Activated B cell treated with CpG ODN at 0.5 μM for 24 hours (primary cell): ENCODE measurements around the gene RYR2. TPM values are rescaled to one million over a fixed set of nuclear protein-coding genes. Genes with fewer than 3 reads are reported as not detected.

Experiments used
- ATAC-seq: fragments of 200-7000 bp; cut with Tn5 transposase; one replicate; pipeline ENCODE4 v1.10.0; 2021; ENCODE audit warnings: low read depth, mild to moderate bottlenecking, moderate library complexity
- CTCF ChIA-PET: fragments of 350-600 bp; sonication (Branson Sonifier 250); formaldehyde crosslinking; loops from one replicate; lab custom pipeline; 2021; ENCODE audit warnings: antibody characterized with exemption; lab: Charles Lee
- POLR2A ChIA-PET: fragments of 350-600 bp; sonication (Branson Sonifier 250); formaldehyde crosslinking; loops from one replicate; lab custom pipeline; 2021; ENCODE audit warnings: antibody characterized with exemption; lab: Charles Lee
- DNase-seq: peaks from one replicate; pipeline ENCODE4 v3.0.0; 2022
- H3K27ac Mint-ChIP-seq: one replicate; pipeline ENCODE4 v1.8.0; 2020; ENCODE audit warnings: mixed read lengths
- H3K27me3 Mint-ChIP-seq: one replicate; pipeline ENCODE4 v1.8.0; 2021; ENCODE audit warnings: mixed read lengths
- H3K36me3 Mint-ChIP-seq: one replicate; pipeline ENCODE4 v1.8.0; 2021; ENCODE audit warnings: low read depth, mixed read lengths
- H3K4me1 Mint-ChIP-seq: one replicate; pipeline ENCODE4 v1.8.0; 2021; ENCODE audit warnings: mixed read lengths
- H3K4me3 Mint-ChIP-seq: one replicate; pipeline ENCODE4 v1.8.0; 2020; ENCODE audit warnings: mild to moderate bottlenecking, mixed read lengths
- H3K9me3 Mint-ChIP-seq: one replicate; pipeline ENCODE4 v1.8.0; 2020; ENCODE audit warnings: mixed read lengths
- CTCF ChIP-seq: fragments of 200-600 bp; IDR thresholded peaks from one replicate; pipeline ENCODE4 v1.8.0; 2022; ENCODE audit warnings: antibody characterized with exemption, mild to moderate bottlenecking
- intact Hi-C: fragments of 100-400 bp; cut with micrococcal nuclease; formaldehyde crosslinking; loops from one replicate; pipeline ENCODE4 v1.15.1; 2024
- total RNA-seq: library from RNA; stranded (reverse); gene quantifications from 2 replicates; pipeline ENCODE4 v1.2.3, GENCODE V29; 2022

RYR2 gene
- total RNA-seq, 1 donor from 2014 or later: not detected

DNA sequence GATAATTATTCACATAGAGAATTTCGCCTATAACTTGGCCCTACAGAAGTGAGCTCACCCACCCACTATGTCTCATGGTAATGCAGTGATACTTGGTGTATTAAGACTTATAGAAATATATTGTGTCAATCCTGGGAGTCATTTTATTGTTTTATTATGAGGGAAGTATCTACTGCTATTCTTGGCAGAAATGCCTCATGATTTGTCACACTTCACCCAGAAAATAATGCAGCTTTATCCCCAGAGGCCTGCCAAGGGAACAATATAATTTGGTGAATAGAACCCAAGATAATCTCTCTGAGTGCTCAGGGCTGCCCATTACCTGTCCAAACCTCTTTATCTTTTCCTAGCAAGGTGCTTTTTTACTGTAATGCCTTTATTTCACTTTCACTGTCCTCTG is 750.7 kb downstream of the RYR2 start:
- Mint-ChIP-seq H3K27ac (no peak overlapping the region), H3K9me3 (no peaks in the 10 kb centered on the region), H3K4me3 (no peak overlapping the region), H3K4me1 (no peaks in the 10 kb centered on the region), H3K36me3 (no peaks in the 10 kb centered on the region), H3K27me3 (no peaks in the 10 kb centered on the region)
- DNase-seq (no peak), ATAC-seq (no peak)
- ChIA-PET POLR2A (no interaction called here), CTCF (no interaction called here)
- no peak for TF ChIP-seq CTCF
- intact Hi-C loops: no loop called here

GRCh38 chr1:237794071-237794470 is 752.1 kb downstream of the RYR2 start:
- H3K36me3 Mint-ChIP-seq: no peaks in the 10 kb centered on the region
- CTCF ChIA-PET: no interaction called here
- H3K4me3 Mint-ChIP-seq: no peak overlapping the region
- POLR2A ChIA-PET: no interaction called here
- intact Hi-C loops: no loop called here
- no peaks in the 10 kb centered on the region for H3K9me3 Mint-ChIP-seq
- H3K27ac Mint-ChIP-seq: no peak overlapping the region
- H3K4me1 Mint-ChIP-seq: no peaks in the 10 kb centered on the region
- ATAC-seq (no peak), DNase-seq (no peak)
- no peak for TF ChIP-seq CTCF
- no peaks in the 10 kb centered on the region for H3K27me3 Mint-ChIP-seq

- Mint-ChIP-seq H3K27me3 (no peaks in the 10 kb centered on the region), H3K9me3 (no peaks in the 10 kb centered on the region), H3K36me3 (no peaks in the 10 kb centered on the region), H3K4me1 (no peaks in the 10 kb centered on the region), H3K27ac (no peak overlapping the region), H3K4me3 (no peak overlapping the region)
- ATAC-seq (no peak), DNase-seq (no peak)
- intact Hi-C loops: no loop called here
- TF ChIP-seq CTCF: no peak
- ChIA-PET CTCF (no interaction called here), POLR2A (no interaction called here)
Measured at GRCh38 chr1:237795558-237795957, 753.6 kb downstream of the RYR2 start.

- Mint-ChIP-seq H3K9me3 (no peaks in the 10 kb centered on the region), H3K4me1 (no peaks in the 10 kb centered on the region), H3K27ac (no peak overlapping the region), H3K36me3 (no peaks in the 10 kb centered on the region), H3K4me3 (no peak overlapping the region), H3K27me3 (no peaks in the 10 kb centered on the region)
- no peak for TF ChIP-seq CTCF
- ATAC-seq: no peak
- DNase-seq: no peak
- ChIA-PET POLR2A (no interaction called here), CTCF (interaction anchor here (1.0 kb wide), 1 partner anchor 10 kb away, joined by 3 read pairs; no protein-coding TSS in a partner anchor)
- intact Hi-C loops: no loop called here
Measured at GRCh38 chr1:237799762-237800474, 757.9 kb downstream of the RYR2 start.

GRCh38 chr1:237804516-237804915 is 762.5 kb downstream of the RYR2 start:
- TF ChIP-seq CTCF: no peak
- H3K36me3 Mint-ChIP-seq: no peaks in the 10 kb centered on the region
- no peak overlapping the region for H3K27ac Mint-ChIP-seq
- H3K27me3 Mint-ChIP-seq: no peaks in the 10 kb centered on the region
- ChIA-PET POLR2A (no interaction called here), CTCF (no interaction called here)
- intact Hi-C loops: no loop called here
- ATAC-seq (no peak), DNase-seq (no peak)
- no peaks in the 10 kb centered on the region for H3K4me1 Mint-ChIP-seq
- H3K4me3 Mint-ChIP-seq: no peak overlapping the region
- H3K9me3 Mint-ChIP-seq: no peaks in the 10 kb centered on the region
